IPS DF 4.7 (cell line): ENCODE data around the gene RNF169.
"Not testable (repeated sequence)": the region's sequence is repeated elsewhere in the genome, so short reads cannot be mapped to it uniquely, and the experiment has no call there.

Experiments
- DNase-seq: peaks from one replicate; pipeline ENCODE4 v3.0.0-alpha.2; 2013; ENCODE audit warnings: low spot score; ENCODE audit errors: extremely low read depth

The RNF169 gene

GRCh38 chr11:74729397-74729796 lies 19.3 kb upstream of the RNF169 start:
- no peak for DNase-seq

GRCh38 chr11:74730571-74731260 lies 17.9 kb upstream of the RNF169 start:
- DNase-seq: no peak

- DNase-seq: no peak
Observed at GRCh38 chr11:74731301-74732094, 17.2 kb upstream of the RNF169 start, which contains the start of gene CHRDL2. Gene CHRDL2 (minus strand): TSS chr11:74731426. CDS start chr11:74730888, 538 bp downstream.

- no peak for DNase-seq
Observed at GRCh38 chr11:74734559-74734925, 14.1 kb upstream of the RNF169 start.

GRCh38 chr11:74735365-74735928 lies 13.2 kb upstream of the RNF169 start:
- DNase-seq: no peak

GRCh38 chr11:74736031-74736430 lies 12.6 kb upstream of the RNF169 start:
- DNase-seq: no peak

- DNase-seq: no peak
Observed at GRCh38 chr11:74739546-74740270, 8.9 kb upstream of the RNF169 start.

GRCh38 chr11:74742070-74742469 lies 6.6 kb upstream of the RNF169 start:
- no peak for DNase-seq

- DNase-seq: no peak
Observed at GRCh38 chr11:74743640-74744039, 5.0 kb upstream of the RNF169 start.

GRCh38 chr11:74744277-74744676 lies 4.4 kb upstream of the RNF169 start:
- DNase-seq: no peak

GRCh38 chr11:74746868-74747267 lies 1.8 kb upstream of the RNF169 start:
- no peak for DNase-seq

GRCh38 chr11:74749127-74749964 lies 697 bp downstream of the RNF169 start:
- DNase-seq: no peak

GRCh38 chr11:74749965-74750296 lies 1.3 kb downstream of the RNF169 start:
- DNase-seq: no peak

- not testable (repeated sequence) for DNase-seq
Observed at GRCh38 chr11:74750598-74750997, 1.9 kb downstream of the RNF169 start.

- DNase-seq: no peak
Observed at GRCh38 chr11:74751303-74751702, 2.7 kb downstream of the RNF169 start.

- DNase-seq: no peak
Observed at GRCh38 chr11:74754507-74755252, 6.0 kb downstream of the RNF169 start.

- no peak for DNase-seq
Observed at GRCh38 chr11:74755395-74755995, 6.8 kb downstream of the RNF169 start.

GRCh38 chr11:74756571-74756970 lies 7.9 kb downstream of the RNF169 start:
- no peak for DNase-seq

- no peak for DNase-seq
Observed at GRCh38 chr11:74766905-74767304, 18.3 kb downstream of the RNF169 start.

- DNase-seq: not testable (repeated sequence)
Observed at GRCh38 chr11:74768172-74768651, 19.6 kb downstream of the RNF169 start.
